ENCODE measurements around the gene AHCYL2.
"Not testable (repeated sequence)": the region's sequence is repeated elsewhere in the genome, so short reads cannot be mapped to it uniquely, and the experiment has no call there.

DNA sequence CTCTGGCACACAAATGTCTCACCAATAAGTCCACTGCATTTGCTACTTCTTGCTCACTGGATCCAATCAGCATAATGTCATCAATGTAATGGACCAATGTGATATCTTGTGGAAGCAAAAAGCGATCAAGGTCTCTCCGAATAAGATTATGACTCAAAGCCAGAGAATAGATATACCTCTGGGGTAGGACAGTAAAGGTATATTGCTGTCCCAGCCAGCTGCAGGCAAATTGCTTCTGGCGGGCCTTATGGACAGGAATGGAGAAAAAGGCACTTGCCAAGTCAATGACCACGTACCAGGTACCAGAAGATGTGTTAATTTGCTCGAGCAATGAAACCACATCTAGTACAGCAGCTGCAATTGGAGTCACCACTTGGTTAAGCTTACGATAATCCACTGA is 222.6 kb downstream of the AHCYL2 start:
- TF ChIP-seq, protein P1, sequence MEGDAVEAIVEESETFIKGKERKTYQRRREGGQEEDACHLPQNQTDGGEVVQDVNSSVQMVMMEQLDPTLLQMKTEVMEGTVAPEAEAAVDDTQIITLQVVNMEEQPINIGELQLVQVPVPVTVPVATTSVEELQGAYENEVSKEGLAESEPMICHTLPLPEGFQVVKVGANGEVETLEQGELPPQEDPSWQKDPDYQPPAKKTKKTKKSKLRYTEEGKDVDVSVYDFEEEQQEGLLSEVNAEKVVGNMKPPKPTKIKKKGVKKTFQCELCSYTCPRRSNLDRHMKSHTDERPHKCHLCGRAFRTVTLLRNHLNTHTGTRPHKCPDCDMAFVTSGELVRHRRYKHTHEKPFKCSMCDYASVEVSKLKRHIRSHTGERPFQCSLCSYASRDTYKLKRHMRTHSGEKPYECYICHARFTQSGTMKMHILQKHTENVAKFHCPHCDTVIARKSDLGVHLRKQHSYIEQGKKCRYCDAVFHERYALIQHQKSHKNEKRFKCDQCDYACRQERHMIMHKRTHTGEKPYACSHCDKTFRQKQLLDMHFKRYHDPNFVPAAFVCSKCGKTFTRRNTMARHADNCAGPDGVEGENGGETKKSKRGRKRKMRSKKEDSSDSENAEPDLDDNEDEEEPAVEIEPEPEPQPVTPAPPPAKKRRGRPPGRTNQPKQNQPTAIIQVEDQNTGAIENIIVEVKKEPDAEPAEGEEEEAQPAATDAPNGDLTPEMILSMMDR (IDR thresholded peaks at IDR 0.05): not testable (repeated sequence)
- not testable (repeated sequence) for TF ChIP-seq EZH2 (IDR thresholded peaks at IDR 0.05)
